H1 (cell line): ENCODE data around the gene ARHGEF4. TPM values are rescaled to one million over a fixed set of nuclear protein-coding genes. Genes with fewer than 3 reads are reported as not detected.

ENCODE experiments used
- CTCF ChIA-PET: fragments of 300-600 bp; sonication (Branson Sonifier 250); formaldehyde crosslinking; loops from one replicate; lab custom pipeline; 2021; ENCODE audit not compliant: partially characterized antibody; lab: Charles Lee
- POLR2A ChIA-PET: fragments of 300-600 bp; sonication (Branson Sonifier 250); formaldehyde crosslinking; loops from one replicate; lab custom pipeline; 2021; ENCODE audit warnings: inconsistent platforms; ENCODE audit not compliant: partially characterized antibody; lab: Charles Lee
- DNase-seq, 2 experiments: peaks; one replicate each; pipeline versions ENCODE4 v3.0.0 to v3.0.0-alpha.2; 2010 to 2022; ENCODE audit warnings: low spot score in 2 of 2, low read depth in 1 of 2, mixed read lengths in 1 of 2
- FAIRE-seq: peaks from 2 replicates; lab custom pipeline; 2011; peaks lifted over from hg19 to GRCh38; lab: Jason Lieb, UNC
- H2AFZ ChIP-seq: 2 replicates; pipeline ENCODE4 v1.8.1; 2012; ENCODE audit warnings: low read length, inconsistent platforms
- H2AK5ac ChIP-seq: 2 replicates; pipeline ENCODE4 v1.6.1; 2013; ENCODE audit warnings: low read depth, low read length
- H2BK120ac ChIP-seq: replicated peaks from 2 replicates; pipeline ENCODE3; 2013; ENCODE audit warnings: low read depth, low read length, inconsistent platforms
- H2BK12ac ChIP-seq: 2 replicates; pipeline ENCODE4 v1.6.1; 2013; ENCODE audit warnings: low read depth, low read length
- H2BK15ac ChIP-seq: 2 replicates; pipeline ENCODE4 v1.6.1; 2013; ENCODE audit warnings: low read length
- H2BK20ac ChIP-seq: 2 replicates; pipeline ENCODE4 v1.6.1; 2013; ENCODE audit warnings: low read length
- H2BK5ac ChIP-seq: 2 replicates; pipeline ENCODE4 v1.6.1; 2013; ENCODE audit warnings: low read depth, low read length
- H3K14ac ChIP-seq: 2 replicates; pipeline ENCODE4 v1.6.1; 2013; ENCODE audit warnings: inconsistent platforms; ENCODE audit not compliant: insufficient read length
- H3K18ac ChIP-seq: 2 replicates; pipeline ENCODE4 v1.6.1; 2013; ENCODE audit warnings: low read length; ENCODE audit errors: extremely low read depth
- H3K23ac ChIP-seq: 2 replicates; pipeline ENCODE4 v1.6.1; 2013; ENCODE audit warnings: inconsistent platforms; ENCODE audit not compliant: insufficient read length
- H3K23me2 ChIP-seq: 2 replicates; pipeline ENCODE4 v1.6.1; 2013; ENCODE audit warnings: low read depth, low read length
- H3K27ac ChIP-seq: 2 replicates; pipeline ENCODE4 v1.6.1; 2011; ENCODE audit warnings: low read depth, low read length, inconsistent platforms
- H3K27me3 ChIP-seq, 4 experiments: replicated peaks in 1 of 4; 1 replicate in 1 of 4; 2 replicates in 3 of 4; pipeline versions ENCODE4 v1.6.1 to v1.8.1; 2011 to 2013; ENCODE audit warnings: low read length in 3 of 4, mild to moderate bottlenecking in 3 of 4, inconsistent platforms in 2 of 4, mixed read lengths in 2 of 4, moderate library complexity in 1 of 4; ENCODE audit not compliant: control insufficient read depth in 3 of 4, insufficient read depth in 3 of 4; ENCODE audit errors: extremely low read depth in 1 of 4
- H3K36me3 ChIP-seq, 4 experiments: 2 replicates each; pipeline versions ENCODE4 v1.6.1 to v1.8.1; 2011 to 2013; ENCODE audit warnings: mild to moderate bottlenecking in 4 of 4, low read length in 3 of 4, moderate library complexity in 2 of 4, control low read depth in 1 of 4, inconsistent platforms in 1 of 4; ENCODE audit not compliant: insufficient read depth in 4 of 4, control insufficient read depth in 2 of 4
- H3K4ac ChIP-seq: replicated peaks from 2 replicates; pipeline ENCODE3; 2013; ENCODE audit warnings: low read length, low read depth, mixed read lengths, inconsistent platforms; ENCODE audit not compliant: insufficient read length
- H3K4me1 ChIP-seq, 4 experiments: replicated peaks in 1 of 4; 1 replicate in 1 of 4; 2 replicates in 3 of 4; pipeline versions ENCODE4 v1.6.1 to v1.8.1; 2011 to 2013; ENCODE audit warnings: low read length in 3 of 4, inconsistent platforms in 2 of 4, mixed read lengths in 1 of 4; ENCODE audit not compliant: insufficient read depth in 4 of 4, control insufficient read depth in 3 of 4
- H3K4me2 ChIP-seq, 2 experiments: 2 replicates each; pipeline versions ENCODE4 v1.6.1 to v1.8.1; 2011 to 2013; ENCODE audit warnings: low read depth in 2 of 2, low read length in 2 of 2, control low read depth in 1 of 2, inconsistent platforms in 1 of 2, mild to moderate bottlenecking in 1 of 2; ENCODE audit not compliant: insufficient read depth in 1 of 2
- H3K4me3 ChIP-seq, 4 experiments: fragments of 200-600, 300-600 bp in 1 of 4; sonication (generic), shearing (Covaris generic), sonication (Bioruptor Twin) in 1 of 4; 2 replicates each; pipeline versions ENCODE4 v1.5.1 to v1.8.1; 2011 to 2016; ENCODE audit warnings: low read length in 4 of 4, low read depth in 3 of 4, control low read depth in 2 of 4, inconsistent platforms in 2 of 4, mild to moderate bottlenecking in 2 of 4, mixed read lengths in 1 of 4, moderate library complexity in 1 of 4; ENCODE audit not compliant: insufficient read depth in 2 of 4; ENCODE audit errors: extremely low read depth in 1 of 4
- H3K56ac ChIP-seq: replicated peaks from 2 replicates; pipeline ENCODE3; 2013; ENCODE audit warnings: low read depth, mild to moderate bottlenecking, mixed read lengths, low read length, inconsistent platforms; ENCODE audit not compliant: insufficient read length
- H3K79me1 ChIP-seq: 2 replicates; pipeline ENCODE4 v1.6.1; 2013; ENCODE audit warnings: low read depth, low read length, control low read depth
- H3K79me2 ChIP-seq, 2 experiments: 2 replicates each; pipeline versions ENCODE4 v1.6.1 to v1.8.1; 2012 to 2013; ENCODE audit warnings: low read length in 2 of 2, mild to moderate bottlenecking in 2 of 2, inconsistent platforms in 1 of 2; ENCODE audit not compliant: insufficient read depth in 2 of 2, control insufficient read depth in 1 of 2
- H3K9ac ChIP-seq, 4 experiments: replicated peaks in 1 of 4; 1 replicate in 1 of 4; 2 replicates in 3 of 4; pipeline versions ENCODE4 v1.6.1 to v1.8.1; 2011 to 2013; ENCODE audit warnings: low read depth in 3 of 4, low read length in 3 of 4, control low read depth in 2 of 4, mild to moderate bottlenecking in 2 of 4, moderate library complexity in 2 of 4, inconsistent platforms in 1 of 4; ENCODE audit errors: extremely low read depth in 1 of 4
- H3K9me3 ChIP-seq, 2 experiments: 2 replicates each; pipeline versions ENCODE4 v1.6.1 to v1.8.1; 2012 to 2013; ENCODE audit warnings: mild to moderate bottlenecking in 2 of 2, moderate library complexity in 2 of 2, control low read depth in 1 of 2, inconsistent platforms in 1 of 2, low read depth in 1 of 2, low read length in 1 of 2, mixed read lengths in 1 of 2; ENCODE audit not compliant: insufficient read depth in 2 of 2
- H4K20me1 ChIP-seq, 2 experiments: replicated peaks in 1 of 2; 2 replicates each; pipeline versions ENCODE3 to v1.8.1; 2011 to 2013; ENCODE audit warnings: inconsistent platforms in 2 of 2, low read length in 2 of 2, mild to moderate bottlenecking in 1 of 2; ENCODE audit not compliant: insufficient read depth in 2 of 2, control insufficient read depth in 1 of 2
- H4K5ac ChIP-seq: 2 replicates; pipeline ENCODE4 v1.6.1; 2013; ENCODE audit warnings: low read length, low read depth, mixed read lengths, inconsistent platforms; ENCODE audit not compliant: insufficient read length
- H4K8ac ChIP-seq: 2 replicates; pipeline ENCODE4 v1.8.0; 2013; ENCODE audit warnings: mild to moderate bottlenecking, moderate library complexity, low read length, inconsistent platforms; ENCODE audit not compliant: insufficient read depth; ENCODE audit errors: extremely low read depth
- H4K91ac ChIP-seq: replicated peaks from 2 replicates; pipeline ENCODE3; 2013; ENCODE audit warnings: low read length, mixed read lengths, inconsistent platforms; ENCODE audit not compliant: insufficient read length
- ASH2L ChIP-seq: fragments of 200-600, 300-600 bp; sonication (generic); IDR thresholded peaks from one replicate; pipeline ENCODE4 v1.7.1; 2017; ENCODE audit warnings: low read length
- POLR2AphosphoS5 ChIP-seq: IDR thresholded peaks from 2 replicates; pipeline ENCODE4 v1.6.1; 2011; ENCODE audit warnings: low read depth, low read length
- WGBS, 2 experiments: shearing (Covaris generic) in 1 of 2; methylation state at CpG; one replicate each; pipeline versions ENCODE4 v1.1.6 to v1.1.7; 2013 to 2015; ENCODE audit warnings: low lambda C conversion rate in 2 of 2, mixed read lengths in 2 of 2, inconsistent platforms in 1 of 2, low coverage in 1 of 2, missing lambda C conversion rate in 1 of 2; ENCODE audit not compliant: insufficient replicate concordance in 2 of 2, insufficient coverage in 1 of 2, insufficient read length in 1 of 2; ENCODE audit errors: extremely low coverage in 1 of 2, missing lambda C conversion rate in 1 of 2; 5-methylcytosine and 5-hydroxymethylcytosine counted together
- polyA plus RNA-seq, 7 experiments: library from polyadenylated mRNA; depleted of rRNA in 3 of 7; stranded (reverse) in 5 of 7; unstranded in 2 of 7; fragments of >200 nt in 5 of 7; fragments of 200-250 nt in 2 of 7; gene quantifications; 1 replicate in 5 of 7; 2 replicates in 1 of 7; 4 replicates in 1 of 7; pipeline versions ENCODE4 v1.2.1 to v1.2.3, GENCODE V29; 2011 to 2013; ENCODE audit warnings: missing spikeins in 2 of 7, mixed read lengths in 2 of 7
- total RNA-seq: library from RNA; stranded (reverse); fragmentation: NEBNext Ultra II Directional; extraction: Animal tissue kit (Norgen Biotek cat#: 25700); gene quantifications from 2 replicates; pipeline ENCODE4 v1.2.1, GENCODE V29; 2021

ARHGEF4 gene
- total and polyA plus RNA-seq, 2 of the 8 experiments (the other 6 are each of a cell fraction or from before 2014, with no cell fraction given), result 10.6 to 14.6 TPM

- no peak overlapping the region for H3K9ac ChIP-seq
- H3K23me2 ChIP-seq, result no peaks in the 10 kb centered on the region
- H2BK12ac ChIP-seq, result no peak overlapping the region
- peaks cover 0 to 4% of the 10 kb centered on the region in 2 experiments for H4K20me1 ChIP-seq
- H4K91ac ChIP-seq, result no peak overlapping the region
- no peak overlapping the region for H3K4me2 ChIP-seq
- no peaks in the 10 kb centered on the region for H3K79me2 ChIP-seq
- no peak overlapping the region for H2AFZ ChIP-seq
- WGBS, 2 experiments, result 88% methylated on average over 2 of the region's 2 CpGs; no CpG with 5 or more reads in 1 of the 2 experiments
- H2BK5ac ChIP-seq, result no peak overlapping the region
- POLR2A ChIA-PET, result no interaction called here
- no peak overlapping the region for H2AK5ac ChIP-seq
- no peak for FAIRE-seq
- H4K8ac ChIP-seq, result no peak overlapping the region
- no peak overlapping the region for H2BK120ac ChIP-seq
- H3K79me1 ChIP-seq, result no peaks in the 10 kb centered on the region
- CTCF ChIA-PET, result interaction anchor here (0.9 to 1.4 kb wide), 2 partner anchors 11 to 97 kb away, joined by 3 read pairs; no protein-coding TSS in a partner anchor
- H3K14ac ChIP-seq, result no peak overlapping the region
- H3K18ac ChIP-seq, result no peak overlapping the region
- TF ChIP-seq ASH2L (peak; percentile 20), POLR2AphosphoS5 (no peak)
- no peaks in the 10 kb centered on the region for H3K27me3 ChIP-seq
- no peak overlapping the region for H3K4me3 ChIP-seq
- no peak overlapping the region for H3K23ac ChIP-seq
- no peaks in the 10 kb centered on the region for H3K9me3 ChIP-seq
- no peak overlapping the region for H3K56ac ChIP-seq
- H3K4me1 ChIP-seq, result peaks cover 0 to 2% (median 0%) of the 10 kb centered on the region in 4 experiments; a peak in 1 of 7 replicates
- no peak overlapping the region for H3K4ac ChIP-seq
- no peak overlapping the region for H4K5ac ChIP-seq
- H3K27ac ChIP-seq, result no peak overlapping the region
- DNase-seq, result no peak
- no peak overlapping the region for H2BK15ac ChIP-seq
- H3K36me3 ChIP-seq, result no peaks in the 10 kb centered on the region
- H2BK20ac ChIP-seq, result no peak overlapping the region
These were observed 169.8 kb downstream of the ARHGEF4 start for GRCh38 chr2:131006561-131006960.
